ENCODE results near the gene HM13.
A peak's percentile ranks its signal among the peaks of the same experiment; 100 is the strongest.
"Not testable (repeated sequence)": the region's sequence is repeated elsewhere in the genome, so short reads cannot be mapped to it uniquely, and the experiment has no call there.

HM13 gene

DNA sequence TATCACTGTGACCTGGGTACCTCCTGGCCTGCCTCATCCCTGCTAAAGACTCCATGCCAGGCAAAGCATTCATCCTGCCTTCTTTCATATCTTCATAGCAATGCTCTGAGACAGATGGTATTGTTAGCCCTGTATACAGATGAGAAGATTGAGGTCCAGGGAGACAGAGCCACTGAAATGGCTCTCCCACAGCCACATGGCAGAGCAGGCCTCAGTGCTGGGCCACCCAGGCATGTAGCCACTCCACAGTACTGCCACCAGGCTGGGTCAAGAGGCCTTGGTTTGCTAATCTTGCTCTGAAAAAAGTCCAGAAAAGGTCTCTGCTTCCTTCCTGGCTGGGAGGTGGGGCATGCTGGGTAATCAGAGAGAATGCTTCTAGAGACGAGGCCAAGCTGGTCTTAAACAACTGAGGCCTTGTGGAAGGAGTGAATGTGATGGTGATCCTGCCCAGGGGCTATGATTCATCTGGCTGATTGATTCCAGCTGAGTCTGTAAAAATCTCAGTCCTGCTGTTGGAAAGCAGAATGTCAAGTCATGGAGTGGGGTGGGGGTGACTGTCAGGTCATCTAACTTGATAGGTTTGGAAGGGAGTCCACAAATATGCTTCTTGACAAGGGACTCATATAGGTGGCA is 29.8 kb downstream of the HM13 start:
- peak in 1 of 4 experiments; percentile 50 for DNase-seq

DNA sequence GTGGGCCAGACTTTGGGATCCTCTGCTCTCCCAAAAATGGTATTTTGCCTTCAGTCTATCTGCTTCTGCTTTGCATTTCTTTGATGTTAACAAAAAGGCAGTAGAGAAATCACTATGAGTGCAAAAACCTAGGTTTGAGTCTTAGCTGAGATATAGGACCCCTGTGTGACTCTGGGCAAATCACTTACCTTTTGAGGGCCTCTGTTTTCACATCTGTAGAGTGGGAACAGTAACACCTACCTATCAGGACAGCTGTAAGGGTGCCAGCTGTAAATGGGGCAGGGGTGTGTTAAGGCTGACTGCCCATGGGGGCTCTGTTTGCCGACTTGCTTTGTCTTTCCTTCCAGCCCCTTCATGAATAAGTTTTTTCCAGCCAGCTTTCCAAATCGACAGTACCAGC is 30.4 kb downstream of the HM13 start:
- DNase-seq, result no peak

DNA sequence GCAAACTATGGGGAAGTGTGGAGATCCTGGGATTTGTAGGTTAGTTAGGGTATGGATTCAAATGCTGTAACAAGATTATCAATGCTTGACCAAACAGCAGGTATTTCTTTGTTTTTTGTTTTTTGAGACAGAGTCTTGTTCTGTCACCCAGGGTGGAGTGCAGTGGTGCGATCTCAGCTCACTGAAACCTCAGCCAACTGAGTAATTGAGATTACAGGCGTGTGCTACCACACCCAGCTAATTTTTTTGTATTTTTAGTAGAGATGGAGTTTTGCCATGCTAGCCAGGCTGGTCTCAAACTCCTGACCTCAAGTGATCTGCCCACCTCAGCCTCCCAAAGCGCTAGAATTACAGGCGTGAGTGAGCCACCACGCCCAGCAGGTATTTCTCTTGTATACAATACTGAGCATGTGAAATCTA is 31.4 kb downstream of the HM13 start:
- not testable (repeated sequence) for DNase-seq

DNA sequence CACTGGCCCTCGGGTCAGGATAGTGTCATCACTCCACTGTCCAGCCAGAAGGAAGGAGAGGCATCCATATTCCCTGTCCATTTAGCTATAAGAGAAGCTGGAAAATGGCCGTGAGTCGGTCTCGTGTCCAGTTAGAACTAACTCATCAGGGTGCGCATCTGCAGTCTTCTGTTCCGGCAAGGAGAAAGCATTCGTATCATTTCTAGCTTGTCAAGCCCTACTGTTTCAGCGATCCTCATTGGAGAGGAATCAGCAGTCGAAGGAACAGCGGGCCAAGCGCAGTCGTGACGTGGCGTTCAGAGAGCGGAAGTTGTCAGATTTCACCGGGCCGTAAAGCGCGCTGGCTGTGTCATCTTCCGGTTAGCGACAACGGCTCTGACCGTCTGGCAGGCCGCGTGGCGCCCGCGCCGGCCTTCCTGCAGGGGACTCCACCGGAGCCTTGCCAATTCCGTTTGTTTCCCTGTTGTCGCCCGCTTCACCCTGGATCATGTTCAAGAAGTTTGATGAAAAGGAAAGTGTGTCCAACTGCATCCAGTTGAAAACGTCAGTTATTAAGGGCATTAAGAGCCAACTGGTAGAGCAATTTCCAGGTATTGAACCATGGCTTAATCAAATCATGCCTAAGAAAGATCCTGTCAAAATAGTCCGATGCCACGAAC is 32.9 kb downstream of the HM13 start:
- DNase-seq, result peak; percentile 90 to 91 (median 90)

DNA sequence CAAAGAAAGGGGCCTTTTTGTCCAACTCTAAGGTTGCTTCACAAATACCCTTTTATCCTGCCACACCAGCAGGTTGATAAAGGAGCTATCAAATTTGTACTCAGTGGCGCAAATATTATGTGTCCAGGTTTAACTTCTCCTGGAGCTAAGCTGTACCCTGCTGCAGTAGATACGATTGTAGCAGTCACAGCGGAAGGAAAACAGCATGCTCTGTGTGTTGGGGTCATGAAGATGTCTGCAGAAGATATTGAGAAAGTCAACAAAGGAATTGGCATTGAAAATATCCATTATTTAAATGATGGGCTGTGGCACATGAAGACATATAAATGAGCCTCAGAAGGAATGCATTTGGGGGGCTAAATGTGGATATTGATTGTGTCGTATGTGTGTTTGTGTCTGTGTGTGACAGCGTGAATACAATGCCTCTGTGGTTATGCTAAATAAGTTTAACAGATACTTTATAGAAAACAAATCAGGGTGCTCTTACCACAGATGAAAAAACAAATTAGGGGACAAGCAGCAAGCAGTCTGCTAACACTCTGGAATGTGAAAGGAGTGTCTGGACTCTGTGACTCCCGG is 33.6 kb downstream of the HM13 start:
- no peak for DNase-seq

DNA sequence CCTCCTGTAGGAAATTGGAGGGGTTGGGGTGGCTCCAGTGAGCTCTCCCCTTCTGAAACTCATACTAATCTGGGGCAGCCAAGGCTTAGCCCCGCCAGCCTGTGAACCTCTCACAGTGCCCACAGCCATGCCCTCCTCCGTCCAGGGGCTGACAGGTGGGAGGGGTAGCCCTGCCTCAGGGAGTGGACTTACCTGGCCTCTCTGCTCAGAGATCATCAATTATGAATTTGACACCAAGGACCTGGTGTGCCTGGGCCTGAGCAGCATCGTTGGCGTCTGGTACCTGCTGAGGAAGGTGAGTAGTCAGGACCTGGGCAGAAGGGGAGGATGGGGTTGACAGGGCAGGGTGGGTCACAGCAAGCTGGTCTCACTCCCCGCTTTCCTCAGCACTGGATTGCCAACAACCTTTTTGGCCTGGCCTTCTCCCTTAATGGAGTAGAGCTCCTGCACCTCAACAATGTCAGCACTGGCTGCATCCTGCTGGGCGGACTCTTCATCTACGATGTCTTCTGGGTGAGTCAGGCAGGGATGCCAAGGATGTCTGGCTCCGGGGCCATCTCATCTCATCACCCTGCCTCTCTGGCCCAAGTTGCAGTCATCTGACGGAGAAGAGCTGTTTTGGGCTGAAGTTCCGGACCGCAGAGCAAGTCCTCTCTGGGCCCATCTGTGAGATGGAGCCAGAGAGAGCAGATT is 34.7 kb downstream of the HM13 start:
- DNase-seq, result no peak

DNA sequence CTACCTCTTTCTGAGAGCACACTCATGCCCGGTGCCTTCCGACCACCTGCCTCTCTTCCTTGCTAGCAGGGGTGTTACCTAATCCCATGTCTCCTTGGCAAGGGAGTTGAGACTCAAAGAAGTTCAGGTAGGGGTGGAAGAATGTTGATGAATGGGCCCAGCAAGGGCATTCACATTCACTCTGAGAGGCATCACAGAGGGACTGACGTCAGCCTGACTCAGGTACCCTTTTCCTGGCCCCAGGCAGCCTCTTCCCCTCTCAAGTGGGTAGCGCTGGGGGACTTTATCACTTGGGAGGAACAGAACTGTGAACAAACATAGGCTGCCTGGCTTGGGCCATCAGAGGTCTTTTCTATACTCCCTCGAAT is 35.3 kb downstream of the HM13 start:
- no peak for DNase-seq

DNA sequence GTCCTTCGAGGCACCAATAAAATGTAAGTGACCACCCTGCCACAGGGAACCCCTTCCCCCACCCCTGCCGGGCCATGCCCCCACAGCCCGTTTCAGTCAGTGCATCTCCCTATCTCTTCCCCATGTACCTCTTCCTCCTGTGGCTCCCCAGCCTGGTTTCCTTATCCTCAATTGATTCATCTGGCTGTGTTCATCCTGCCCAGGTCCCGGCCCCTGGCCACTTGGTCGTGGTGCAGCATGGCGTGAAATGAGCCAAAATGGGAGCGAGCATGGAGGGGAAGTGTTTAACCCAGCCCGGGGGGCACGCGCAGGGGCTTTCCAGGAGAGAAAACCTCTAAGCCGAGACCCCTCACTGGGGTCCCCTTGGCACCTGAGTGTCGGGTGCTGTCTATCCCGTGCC is 35.9 kb downstream of the HM13 start:
- no peak for DNase-seq

DNA sequence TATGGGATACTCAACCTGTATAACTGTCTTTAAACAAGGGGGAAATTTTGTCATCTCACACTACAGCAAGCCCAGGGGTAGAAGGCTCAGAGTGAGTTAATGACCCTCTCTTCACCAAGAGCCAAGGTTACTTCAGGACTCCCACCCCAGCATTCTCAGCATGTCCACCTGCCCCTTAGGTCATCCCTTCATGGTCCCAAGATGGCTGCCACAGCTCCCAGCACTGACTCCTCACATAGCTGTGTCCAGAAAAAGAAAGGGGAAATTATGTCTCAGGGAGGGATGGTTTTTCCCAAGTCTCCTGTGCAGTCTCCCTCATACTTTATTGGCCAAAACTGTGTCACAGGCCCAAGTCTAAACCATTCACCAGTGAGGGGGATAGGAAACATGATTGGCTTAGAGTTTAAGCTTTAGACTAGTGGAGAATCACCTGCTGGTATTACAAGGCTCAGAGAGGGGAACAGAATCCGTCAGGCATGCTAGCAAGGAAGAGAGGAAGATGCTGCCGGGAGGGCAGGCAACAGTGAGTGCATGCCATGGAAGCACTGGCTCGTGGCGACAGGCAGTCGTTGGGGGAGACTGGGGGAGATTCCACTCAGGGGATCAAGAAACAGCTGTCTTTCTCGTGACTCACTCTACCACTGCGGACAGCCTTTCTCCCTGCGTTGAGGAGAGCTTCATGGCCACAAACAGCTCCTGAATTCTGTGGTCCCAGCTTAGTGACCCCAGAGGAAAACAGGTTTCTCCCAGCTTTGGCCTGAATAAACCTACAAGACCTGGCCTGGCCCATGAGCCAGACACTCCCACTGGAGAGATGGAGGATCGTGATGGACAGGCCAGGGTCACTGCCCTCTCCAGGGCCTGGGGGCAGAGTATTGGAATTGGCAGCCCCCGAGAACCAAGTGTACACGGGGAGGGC is 37.2 kb downstream of the HM13 start:
- no peak for DNase-seq

DNA sequence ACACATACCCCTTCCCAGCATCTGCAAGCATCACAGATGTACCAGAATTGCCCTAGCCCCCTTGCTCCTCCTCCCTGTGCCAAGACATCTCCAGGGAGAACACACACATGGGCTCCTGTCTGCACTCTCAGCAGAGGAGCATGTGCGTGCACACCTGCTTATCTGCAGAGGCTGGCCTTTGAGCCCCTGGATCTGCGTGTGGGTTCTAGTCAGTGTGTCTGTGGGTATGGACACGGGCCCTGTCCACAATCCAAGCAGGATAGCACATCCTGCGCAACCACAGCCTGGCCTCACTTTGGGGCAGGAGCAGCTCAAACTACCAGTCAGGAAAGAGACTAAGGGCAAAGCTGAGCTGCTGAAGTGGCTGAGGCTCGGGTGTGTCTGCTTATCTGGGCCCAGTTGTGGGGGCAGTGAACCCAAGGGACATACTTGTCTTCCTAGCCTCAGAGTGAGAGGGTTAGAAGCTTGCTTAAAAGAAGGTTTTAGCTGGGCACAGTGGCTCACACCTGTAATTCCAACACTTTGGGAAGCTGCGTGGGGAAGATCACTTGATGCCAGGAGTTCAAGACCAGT is 41.0 kb downstream of the HM13 start:
- DNase-seq, result no peak

DNA sequence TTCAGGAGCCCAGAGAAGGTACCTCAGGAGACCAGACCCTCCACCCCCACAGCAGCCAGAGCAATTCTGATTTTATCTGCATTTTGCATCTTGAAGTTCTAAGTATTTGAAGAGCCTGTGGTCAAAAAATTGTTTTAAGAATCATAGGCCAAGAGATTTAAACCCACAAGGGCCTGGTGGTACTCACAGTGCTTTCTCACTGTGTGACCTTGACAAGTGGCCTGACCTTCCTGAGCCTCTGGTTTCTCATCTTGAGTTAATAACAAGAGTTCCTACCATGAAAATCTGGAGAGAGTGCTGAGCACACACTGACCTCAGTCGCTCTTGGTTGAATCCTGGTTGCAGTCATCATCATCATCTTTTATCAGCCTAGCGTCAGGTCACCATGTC is 45.5 kb downstream of the HM13 start:
- DNase-seq, result no peak

DNA sequence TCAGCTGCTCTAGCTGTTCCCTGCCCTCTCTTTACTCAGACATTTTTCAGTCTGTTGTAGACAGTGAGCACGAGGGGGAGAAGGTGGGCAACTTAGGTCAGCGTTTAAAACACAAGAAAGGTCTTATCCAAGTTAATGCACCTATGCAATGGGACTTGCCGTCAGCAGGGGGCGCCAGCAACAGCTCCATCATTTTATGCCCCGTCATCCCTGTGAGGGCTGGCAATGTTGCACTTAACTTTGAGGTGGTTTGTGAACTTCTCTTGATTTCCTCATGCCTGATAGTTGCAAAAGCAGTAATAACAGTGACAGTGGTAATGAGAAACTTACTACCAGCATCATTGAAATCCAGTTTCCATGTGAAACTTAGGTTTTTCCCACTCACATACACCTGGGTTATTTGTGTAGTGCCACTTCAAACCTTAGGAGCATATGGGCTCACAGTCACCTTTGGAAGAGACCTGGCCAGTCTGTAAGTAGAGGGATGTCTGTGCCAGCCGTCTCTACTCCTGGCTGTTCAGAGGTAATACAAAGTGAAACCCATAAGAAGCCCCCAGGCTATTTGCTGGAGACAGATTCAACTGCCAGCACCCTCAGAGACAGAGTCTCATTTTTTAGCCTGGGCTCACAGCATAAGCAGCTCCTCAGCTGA is 46.0 kb downstream of the HM13 start:
- DNase-seq, result peak; percentile 77 to 91 (median 89)

DNA sequence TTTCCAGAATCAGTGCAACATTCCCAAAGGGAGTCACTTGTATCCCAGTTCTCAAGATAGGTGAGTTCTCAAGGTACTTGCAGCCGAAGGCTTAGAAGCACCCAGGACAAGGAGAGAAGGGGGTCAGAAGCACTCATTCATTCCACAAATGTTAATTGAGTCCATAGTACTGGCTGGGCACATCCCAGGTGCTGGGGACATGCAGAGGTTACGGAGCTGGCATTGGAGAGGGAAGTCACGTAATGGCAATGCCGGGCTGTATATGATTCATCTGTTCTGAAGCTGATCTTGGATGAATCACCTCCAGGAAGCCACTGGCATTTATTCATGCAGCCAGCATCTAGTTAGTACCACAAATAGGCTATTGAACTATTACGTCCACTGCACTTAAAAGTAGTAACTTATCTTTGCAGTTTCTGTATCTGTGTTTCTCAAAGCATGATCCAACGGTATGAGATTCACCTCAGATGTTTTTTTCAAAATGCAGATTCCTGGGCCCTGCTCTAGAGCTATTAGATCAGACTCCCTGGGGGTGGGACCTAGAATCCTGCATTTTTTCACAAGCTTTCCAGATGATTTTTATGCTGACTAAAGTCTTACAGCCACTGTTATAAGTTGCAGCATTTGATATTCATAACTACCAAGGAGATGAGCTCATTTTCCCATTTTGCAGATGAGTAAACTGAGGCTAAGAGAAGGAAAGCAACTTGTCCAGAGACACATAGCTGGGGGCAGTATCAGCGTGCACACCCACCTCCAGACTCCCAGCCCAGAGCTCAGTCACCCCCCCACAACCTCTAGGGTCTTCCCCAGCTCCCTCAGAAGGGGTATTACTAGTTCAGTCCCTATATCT is 46.7 kb downstream of the HM13 start:
- peak; percentile 76 to 90 (median 80) for DNase-seq

DNA sequence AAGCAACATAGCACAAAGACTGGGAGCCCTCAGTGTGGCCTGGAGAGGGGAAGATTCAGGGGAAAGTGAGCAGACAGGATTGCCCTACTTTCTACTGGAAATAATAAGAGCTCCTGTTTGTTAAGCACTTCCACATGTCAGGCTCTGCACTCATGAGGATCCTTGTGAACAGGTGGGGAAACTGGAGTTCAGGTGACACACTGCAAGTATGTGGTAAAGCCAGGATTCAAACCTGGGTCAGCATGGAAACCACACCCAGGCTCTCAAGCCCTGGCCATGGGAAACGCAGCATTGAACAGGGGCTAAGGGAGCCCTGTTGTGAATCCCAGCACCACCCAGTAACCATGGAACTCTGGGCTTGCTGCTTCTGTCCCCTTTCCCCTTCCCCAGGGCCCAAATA is 48.0 kb downstream of the HM13 start:
- no peak for DNase-seq

DNA sequence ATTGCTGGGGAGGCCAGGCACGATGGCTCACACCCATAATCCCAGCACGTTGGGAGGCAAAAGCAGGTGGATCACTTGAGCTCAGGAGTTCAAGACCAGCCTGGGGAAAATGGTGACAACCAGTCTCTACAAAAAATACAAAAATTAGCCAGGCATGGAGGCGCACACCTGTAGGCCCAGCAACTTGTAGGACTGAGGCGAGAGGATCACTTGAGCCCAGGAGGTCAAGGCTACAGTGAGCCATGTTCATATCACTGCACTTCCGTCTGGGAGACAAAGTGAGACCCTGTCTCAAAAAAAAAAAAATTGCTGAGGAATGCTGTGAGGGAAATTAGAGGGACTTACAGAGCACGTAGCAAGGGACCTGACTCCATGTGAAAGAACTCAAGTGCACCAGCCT is 50.0 kb downstream of the HM13 start:
- no peak for DNase-seq

DNA sequence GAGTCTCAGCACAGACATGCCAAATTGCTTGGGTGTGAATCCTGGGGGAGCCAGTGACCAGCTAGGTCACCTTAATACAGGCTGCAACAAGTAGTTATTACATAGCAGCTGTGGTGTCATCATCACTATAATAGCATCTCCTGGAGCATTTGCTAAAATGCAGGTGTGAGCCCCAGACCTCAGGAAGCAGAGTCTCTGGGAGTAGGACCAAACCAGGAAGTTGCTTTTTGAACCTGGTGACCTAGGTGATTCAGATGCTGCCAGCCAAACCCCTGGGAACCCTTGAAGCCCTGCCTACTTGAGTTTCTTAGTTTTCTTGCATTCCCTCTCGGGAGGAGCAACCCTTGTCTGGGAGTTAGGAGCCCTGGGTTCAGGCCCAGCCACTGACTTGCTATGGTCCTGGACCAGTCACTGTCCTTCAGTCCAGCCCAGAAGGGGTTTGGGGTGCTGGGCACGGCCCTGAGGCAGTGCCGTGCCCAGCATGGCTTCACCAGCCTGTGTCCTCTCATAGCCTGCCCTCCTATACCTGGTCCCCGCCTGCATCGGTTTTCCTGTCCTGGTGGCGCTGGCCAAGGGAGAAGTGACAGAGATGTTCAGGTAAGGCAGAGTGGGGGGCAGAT is 51.6 kb downstream of the HM13 start:
- DNase-seq, result no peak

DNA sequence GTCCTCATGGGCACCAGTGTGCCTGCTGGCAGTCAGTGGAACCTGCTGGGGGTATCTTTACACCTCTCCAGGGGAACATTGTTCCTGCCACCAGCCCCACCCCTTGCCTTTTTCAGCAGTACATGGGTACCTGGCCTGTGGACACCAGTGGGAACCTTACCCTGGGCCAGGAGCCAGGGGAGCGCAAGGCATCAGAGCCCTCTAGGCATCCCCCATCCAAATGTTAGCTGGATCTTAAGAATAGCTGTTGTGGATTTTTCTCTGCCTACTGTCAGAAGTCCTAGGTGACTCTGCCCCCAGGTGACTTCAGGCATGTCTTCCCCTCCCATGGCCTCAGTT is 52.0 kb downstream of the HM13 start:
- no peak for DNase-seq

DNA sequence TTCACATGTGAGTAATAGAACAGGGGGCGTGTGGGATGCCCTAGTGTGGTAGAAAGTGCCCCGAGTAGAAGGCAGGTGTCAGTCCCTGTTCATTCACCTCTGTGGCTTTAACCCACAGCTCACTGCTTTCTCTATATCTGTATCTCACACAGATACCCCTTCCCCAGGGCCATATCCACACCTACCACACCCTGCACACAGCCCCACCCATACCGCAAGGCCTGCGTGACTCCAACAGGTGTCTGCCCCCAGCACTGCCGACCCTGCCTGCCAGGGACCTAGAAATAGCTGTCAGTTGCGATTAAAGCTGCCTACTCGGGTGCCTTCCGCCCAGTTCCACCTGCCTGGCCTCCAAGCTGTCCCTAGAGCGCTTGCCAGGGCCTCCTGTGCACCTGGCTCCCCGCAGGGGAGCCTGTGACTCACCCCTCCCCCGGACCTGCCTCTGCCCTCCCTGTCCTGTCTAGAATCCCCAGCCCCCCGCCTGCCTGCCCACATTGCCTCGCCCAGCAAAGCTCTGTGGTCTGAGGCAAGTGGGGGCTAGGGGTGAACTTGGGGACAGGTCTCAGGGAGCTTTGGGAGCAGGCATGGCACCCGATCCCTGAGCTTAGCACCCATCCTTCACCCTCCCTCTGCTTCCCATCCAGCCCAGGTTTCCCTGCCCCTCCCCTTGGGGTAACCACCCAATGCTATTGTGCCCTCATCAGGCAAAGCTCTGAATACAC is 52.6 kb downstream of the HM13 start:
- DNase-seq, result no peak

DNA sequence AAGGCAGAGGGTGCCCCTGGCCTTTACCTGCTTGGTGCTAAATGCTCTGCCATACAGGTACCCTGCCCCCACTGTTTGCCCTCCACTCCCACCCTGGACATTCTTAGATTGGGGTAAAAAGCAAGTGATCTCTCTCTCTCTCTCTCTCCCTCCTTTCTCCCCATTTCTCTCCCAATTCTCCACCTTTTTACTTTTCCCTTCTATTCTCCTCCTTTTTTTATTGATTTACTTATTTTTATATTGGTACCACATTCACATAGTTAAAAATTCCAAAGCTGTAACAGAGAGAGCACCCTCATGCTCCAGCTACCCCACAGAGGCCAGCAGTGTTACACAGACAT is 53.1 kb downstream of the HM13 start:
- DNase-seq, result no peak
